SJSA1 (cell line): ENCODE results near the gene NARS2. TPM values are rescaled to one million over a fixed set of nuclear protein-coding genes. Genes with fewer than 3 reads are reported as not detected.
A peak's percentile ranks its signal among the peaks of the same experiment; 100 is the strongest.

ENCODE experiments used
- DNase-seq, 2 experiments: peaks; one replicate each; pipeline ENCODE4 v3.0.0-alpha.2; 2015 to 2020; ENCODE audit warnings: low spot score in 2 of 2, low read depth in 1 of 2
- H3K27ac ChIP-seq: fragments of 250-450 bp; sonication (Bioruptor Pico); 2 replicates; pipeline ENCODE4 v1.5.1; 2020; ENCODE audit warnings: mild to moderate bottlenecking, moderate library complexity
- H3K27me3 ChIP-seq: fragments of 250-450 bp; sonication (Bioruptor Pico); replicated peaks from 2 replicates; pipeline ENCODE4 v1.5.1; 2020; ENCODE audit warnings: mild to moderate bottlenecking, moderate library complexity
- H3K36me3 ChIP-seq: fragments of 250-450 bp; sonication (Bioruptor Pico); 2 replicates; pipeline ENCODE4 v1.5.1; 2020; ENCODE audit warnings: mild to moderate bottlenecking
- H3K4me1 ChIP-seq: fragments of 250-450 bp; sonication (Bioruptor Pico); replicated peaks from 2 replicates; pipeline ENCODE4 v1.6.1; 2021; ENCODE audit warnings: mild to moderate bottlenecking
- H3K4me3 ChIP-seq: fragments of 250-450 bp; sonication (Bioruptor Pico); 2 replicates; pipeline ENCODE4 v1.5.1; 2020; ENCODE audit warnings: mild to moderate bottlenecking
- H3K9me3 ChIP-seq: fragments of 250-450 bp; sonication (Bioruptor Pico); replicated peaks from 2 replicates; pipeline ENCODE4 v1.5.1; 2020; ENCODE audit warnings: mild to moderate bottlenecking
- total RNA-seq: library from RNA; depleted of rRNA; stranded (reverse); fragments of >200 nt; shearing (Covaris generic); gene quantifications from 2 replicates; pipeline ENCODE4 v1.2.3, GENCODE V29; 2014

NARS2 gene
- total RNA-seq, 1 experiment from 2014 or later = 20.8 TPM

- no peak overlapping the region for H3K4me3 ChIP-seq
- DNase-seq = no peak
- H3K27ac ChIP-seq = no peak overlapping the region
- no peaks in the 10 kb centered on the region for H3K4me1 ChIP-seq
- no peaks in the 10 kb centered on the region for H3K36me3 ChIP-seq
- H3K27me3 ChIP-seq = no peaks in the 10 kb centered on the region
- H3K9me3 ChIP-seq = no peaks in the 10 kb centered on the region
Observed at GRCh38 chr11:78595436-78596130, 20.9 kb upstream of the NARS2 start.

- H3K9me3 ChIP-seq = no peaks in the 10 kb centered on the region
- no peak for DNase-seq
- no peak overlapping the region for H3K27ac ChIP-seq
- no peaks in the 10 kb centered on the region for H3K36me3 ChIP-seq
- no peak overlapping the region for H3K4me3 ChIP-seq
- H3K4me1 ChIP-seq = no peaks in the 10 kb centered on the region
- no peaks in the 10 kb centered on the region for H3K27me3 ChIP-seq
Observed at GRCh38 chr11:78594814-78595213, 20.1 kb upstream of the NARS2 start.

- H3K9me3 ChIP-seq = no peaks in the 10 kb centered on the region
- H3K27ac ChIP-seq = no peak overlapping the region
- H3K27me3 ChIP-seq = no peaks in the 10 kb centered on the region
- no peak overlapping the region for H3K4me3 ChIP-seq
- H3K36me3 ChIP-seq = no peaks in the 10 kb centered on the region
- no peak for DNase-seq
- no peaks in the 10 kb centered on the region for H3K4me1 ChIP-seq
Observed at GRCh38 chr11:78588517-78588916, 13.9 kb upstream of the NARS2 start.

GRCh38 chr11:78587446-78587845, 12.8 kb upstream of the NARS2 start:
- H3K36me3 ChIP-seq = no peaks in the 10 kb centered on the region
- no peaks in the 10 kb centered on the region for H3K27me3 ChIP-seq
- DNase-seq = no peak
- no peak overlapping the region for H3K27ac ChIP-seq
- H3K4me1 ChIP-seq = no peaks in the 10 kb centered on the region
- H3K4me3 ChIP-seq = no peak overlapping the region
- no peaks in the 10 kb centered on the region for H3K9me3 ChIP-seq

- no peak overlapping the region for H3K4me3 ChIP-seq
- no peaks in the 10 kb centered on the region for H3K27me3 ChIP-seq
- no peak overlapping the region for H3K27ac ChIP-seq
- no peaks in the 10 kb centered on the region for H3K36me3 ChIP-seq
- no peak for DNase-seq
- no peaks in the 10 kb centered on the region for H3K4me1 ChIP-seq
- H3K9me3 ChIP-seq = no peaks in the 10 kb centered on the region
Observed at GRCh38 chr11:78586452-78587046, 11.9 kb upstream of the NARS2 start.

- H3K4me1 ChIP-seq = no peaks in the 10 kb centered on the region
- no peak overlapping the region for H3K27ac ChIP-seq
- H3K4me3 ChIP-seq = no peak overlapping the region
- H3K36me3 ChIP-seq = no peaks in the 10 kb centered on the region
- H3K9me3 ChIP-seq = no peaks in the 10 kb centered on the region
- DNase-seq = no peak
- H3K27me3 ChIP-seq = no peaks in the 10 kb centered on the region
Observed at GRCh38 chr11:78583889-78584288, 9.2 kb upstream of the NARS2 start.

GRCh38 chr11:78577495-78577894, 2.8 kb upstream of the NARS2 start:
- no peaks in the 10 kb centered on the region for H3K27me3 ChIP-seq
- H3K27ac ChIP-seq = no peak overlapping the region
- H3K36me3 ChIP-seq = no peaks in the 10 kb centered on the region
- no peaks in the 10 kb centered on the region for H3K9me3 ChIP-seq
- H3K4me1 ChIP-seq = no peaks in the 10 kb centered on the region; the same call in 1 of the 2 replicates
- H3K4me3 ChIP-seq = no peak overlapping the region
- no peak for DNase-seq

GRCh38 chr11:78576549-78577097, 2.0 kb upstream of the NARS2 start:
- H3K4me3 ChIP-seq = no peak overlapping the region
- no peaks in the 10 kb centered on the region for H3K9me3 ChIP-seq
- H3K27ac ChIP-seq = no peak overlapping the region
- no peaks in the 10 kb centered on the region for H3K36me3 ChIP-seq
- DNase-seq = no peak
- no peaks in the 10 kb centered on the region; the same call in 1 of the 2 replicates for H3K4me1 ChIP-seq
- H3K27me3 ChIP-seq = no peaks in the 10 kb centered on the region

- Histone ChIP-seq H3K27ac (no peak overlapping the region), H3K9me3 (no peaks in the 10 kb centered on the region), H3K4me1 (no peaks in the 10 kb centered on the region; the same call in 1 of the 2 replicates), H3K27me3 (no peaks in the 10 kb centered on the region), H3K4me3 (peak overlapping the region; percentile 60), H3K36me3 (0 out of 2 replicates have a peak, but pooled peaks cover 3% of the 10 kb centered on the region)
- no peak for DNase-seq
Observed at GRCh38 chr11:78575478-78575877, 814 bp upstream of the NARS2 start.

- Histone ChIP-seq H3K27ac (no peak overlapping the region), H3K4me3 (peak overlapping the region; percentile 60), H3K36me3 (0 out of 2 replicates have a peak, but pooled peaks cover 3% of the 10 kb centered on the region), H3K27me3 (no peaks in the 10 kb centered on the region), H3K9me3 (no peaks in the 10 kb centered on the region), H3K4me1 (no peaks in the 10 kb centered on the region; the same call in 1 of the 2 replicates)
- no peak for DNase-seq
Observed at GRCh38 chr11:78573681-78574080, 983 bp downstream of the NARS2 start.

GRCh38 chr11:78573271-78573670, 1.4 kb downstream of the NARS2 start:
- H3K4me1 ChIP-seq = no peaks in the 10 kb centered on the region; the same call in none of the 2 replicates
- H3K36me3 ChIP-seq = 0 out of 2 replicates have a peak, but pooled peaks cover 3% of the 10 kb centered on the region
- no peaks in the 10 kb centered on the region for H3K9me3 ChIP-seq
- H3K27me3 ChIP-seq = no peaks in the 10 kb centered on the region
- no peak overlapping the region for H3K27ac ChIP-seq
- DNase-seq = no peak
- peak overlapping the region; percentile 60; the same call in 1 of the 2 replicates for H3K4me3 ChIP-seq

- H3K27me3 ChIP-seq = no peaks in the 10 kb centered on the region
- H3K4me1 ChIP-seq = peaks cover 3% of the 10 kb centered on the region
- no peak overlapping the region for H3K27ac ChIP-seq
- no peak overlapping the region for H3K4me3 ChIP-seq
- H3K9me3 ChIP-seq = no peaks in the 10 kb centered on the region
- H3K36me3 ChIP-seq = peaks cover 9% of the 10 kb centered on the region
- no peak for DNase-seq
Observed at GRCh38 chr11:78572394-78572793, 2.3 kb downstream of the NARS2 start.

GRCh38 chr11:78570031-78570430, 4.6 kb downstream of the NARS2 start:
- no peaks in the 10 kb centered on the region for H3K27me3 ChIP-seq
- no peak for DNase-seq

GRCh38 chr11:78567209-78567608, 7.5 kb downstream of the NARS2 start:
- no peak overlapping the region for H3K27ac ChIP-seq
- peaks cover 17% of the 10 kb centered on the region for H3K36me3 ChIP-seq
- H3K27me3 ChIP-seq = no peaks in the 10 kb centered on the region
- DNase-seq = no peak
- H3K9me3 ChIP-seq = no peaks in the 10 kb centered on the region
- H3K4me1 ChIP-seq = peaks cover 19% of the 10 kb centered on the region
- no peak overlapping the region for H3K4me3 ChIP-seq

More at GRCh38 chr11:78570031-78570430, 4.6 kb downstream of the NARS2 start:
- Histone ChIP-seq H3K36me3 (peaks cover 11% of the 10 kb centered on the region), H3K4me1 (peaks cover 8% of the 10 kb centered on the region; the same call in 1 of the 2 replicates), H3K27ac (no peak overlapping the region), H3K9me3 (no peaks in the 10 kb centered on the region), H3K4me3 (no peak overlapping the region)
